ENCODE data around the gene SEBOX.

The SEBOX gene

GRCh38 chr17:28394337-28395116 lies 29.5 kb upstream of the SEBOX start:
- no peak for DNase-seq (ENCODE audit: low read depth, low spot score)

- no peak for DNase-seq (ENCODE audit: low read depth, low spot score)
These were observed 27.5 kb upstream of the SEBOX start for GRCh38 chr17:28392491-28392890.

- no peak for DNase-seq (ENCODE audit: low read depth, low spot score)
These were observed 26.4 kb upstream of the SEBOX start for GRCh38 chr17:28391401-28391800.

GRCh38 chr17:28390984-28391383 lies 26.0 kb upstream of the SEBOX start:
- no peak for DNase-seq (ENCODE audit: low read depth, low spot score)

GRCh38 chr17:28390563-28390962 lies 25.6 kb upstream of the SEBOX start:
- DNase-seq (ENCODE audit: low read depth, low spot score): no peak

GRCh38 chr17:28390141-28390540 lies 25.1 kb upstream of the SEBOX start:
- DNase-seq (ENCODE audit: low read depth, low spot score): no peak

GRCh38 chr17:28388106-28388505 lies 23.1 kb upstream of the SEBOX start:
- DNase-seq (ENCODE audit: low read depth, low spot score): no peak

- no peak for DNase-seq (ENCODE audit: low read depth, low spot score)
These were observed 21.4 kb upstream of the SEBOX start for GRCh38 chr17:28386391-28386790.

GRCh38 chr17:28385406-28385805 lies 20.4 kb upstream of the SEBOX start:
- no peak for DNase-seq (ENCODE audit: low read depth, low spot score)

- DNase-seq (ENCODE audit: low read depth, low spot score): no peak
These were observed 20.0 kb upstream of the SEBOX start for GRCh38 chr17:28385037-28385400.

GRCh38 chr17:28384281-28385036 lies 19.5 kb upstream of the SEBOX start:
- no peak for DNase-seq (ENCODE audit: low read depth, low spot score)

GRCh38 chr17:28381141-28381825 lies 16.3 kb upstream of the SEBOX start:
- peak; percentile 89 for DNase-seq (ENCODE audit: low read depth, low spot score)

- DNase-seq (ENCODE audit: low read depth, low spot score): peak; percentile 81
These were observed 15.1 kb upstream of the SEBOX start for GRCh38 chr17:28379814-28380801.

GRCh38 chr17:28372945-28373274 lies 7.9 kb upstream of the SEBOX start:
- no peak for DNase-seq (ENCODE audit: low read depth, low spot score)

GRCh38 chr17:28372203-28372944 lies 7.4 kb upstream of the SEBOX start:
- DNase-seq (ENCODE audit: low read depth, low spot score): peak; percentile 29

- peak; percentile 96 for DNase-seq (ENCODE audit: low read depth, low spot score)
These were observed 6.5 kb upstream of the SEBOX start, which contains the start of gene SARM1 for GRCh38 chr17:28371245-28372202. Gene SARM1, plus strand, starts transcription at chr17:28371694. Its CDS starts 339 bp downstream, at chr17:28372033.

- DNase-seq (ENCODE audit: low read depth, low spot score): no peak
These were observed 5.7 kb upstream of the SEBOX start for GRCh38 chr17:28370744-28371103.

- DNase-seq (ENCODE audit: low read depth, low spot score): peak; percentile 93
These were observed 5.2 kb upstream of the SEBOX start, which contains the start of gene VTN for GRCh38 chr17:28370035-28370743. Gene VTN, minus strand, starts transcription at chr17:28370307. Its CDS starts 104 bp downstream, at chr17:28370203.

GRCh38 chr17:28369684-28370034 lies 4.7 kb upstream of the SEBOX start:
- DNase-seq (ENCODE audit: low read depth, low spot score): no peak
